ENCODE measurements around the gene CCDC57.

CCDC57 gene

DNA sequence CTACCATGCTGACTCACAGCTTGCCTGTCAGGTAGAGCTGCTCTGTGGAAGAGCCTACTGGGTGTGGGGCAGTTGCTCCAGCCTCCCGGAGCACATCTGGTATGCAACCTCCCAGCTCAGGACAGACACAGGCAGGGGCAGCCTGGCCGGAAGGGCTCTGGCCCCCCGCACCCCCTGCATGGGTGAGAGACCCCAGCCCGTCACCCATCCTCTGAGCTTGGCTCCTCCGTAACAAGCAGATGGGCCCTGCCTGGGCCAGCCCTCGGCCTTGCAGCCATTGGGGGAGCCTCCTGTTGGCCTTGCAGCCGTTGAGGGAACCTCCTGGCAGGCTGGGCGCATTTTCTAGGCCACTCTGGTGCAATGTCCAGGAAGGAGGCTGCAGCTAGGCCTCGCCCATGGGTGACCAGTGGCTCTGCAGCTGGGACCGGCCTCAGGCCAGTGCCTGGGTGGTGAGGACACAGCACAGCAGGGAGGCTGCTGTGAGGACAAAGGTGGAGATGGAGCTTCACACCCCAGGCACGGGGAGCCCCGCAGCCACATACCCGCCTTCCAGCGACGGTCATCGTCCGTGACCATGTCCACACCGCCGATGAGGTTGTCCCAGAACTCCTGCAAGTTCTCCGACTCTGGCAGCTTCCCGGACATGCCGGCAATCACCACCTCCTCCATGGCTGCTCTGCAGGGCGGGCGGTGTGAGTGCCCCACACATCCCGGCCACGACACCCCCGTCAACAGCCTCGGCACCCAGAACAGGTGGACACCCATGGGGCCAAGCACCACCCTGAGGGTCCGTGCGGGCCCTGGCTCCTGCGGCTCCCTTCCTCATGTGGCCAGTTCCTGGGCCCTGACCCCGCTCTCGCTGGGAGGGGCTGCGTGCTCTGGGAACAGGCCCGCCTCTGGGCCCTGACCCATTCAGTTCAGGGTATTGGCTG, 116.6 kb downstream of the CCDC57 start:
- no peak for DNase-seq (ENCODE audit: low read depth in 2 of 2, low spot score in 1 of 2)

- no peak for DNase-seq (ENCODE audit: low read depth in 2 of 2, low spot score in 1 of 2)
These were observed 117.5 kb downstream of the CCDC57 start for GRCh38 chr17:82094931-82095776.

- no peak for DNase-seq (ENCODE audit: low read depth in 2 of 2, low spot score in 1 of 2)
These were observed 119.5 kb downstream of the CCDC57 start for GRCh38 chr17:82092995-82093751.

GRCh38 chr17:82092628-82092994, 120.0 kb downstream of the CCDC57 start:
- DNase-seq (ENCODE audit: low read depth in 2 of 2, low spot score in 1 of 2): no peak

GRCh38 chr17:82092094-82092586, 120.5 kb downstream of the CCDC57 start:
- no peak for DNase-seq (ENCODE audit: low read depth in 2 of 2, low spot score in 1 of 2)

GRCh38 chr17:82091264-82092066, 121.2 kb downstream of the CCDC57 start:
- no peak for DNase-seq (ENCODE audit: low read depth in 2 of 2, low spot score in 1 of 2)

GRCh38 chr17:82090549-82091263, 121.9 kb downstream of the CCDC57 start:
- no peak for DNase-seq (ENCODE audit: low read depth in 2 of 2, low spot score in 1 of 2)

DNA sequence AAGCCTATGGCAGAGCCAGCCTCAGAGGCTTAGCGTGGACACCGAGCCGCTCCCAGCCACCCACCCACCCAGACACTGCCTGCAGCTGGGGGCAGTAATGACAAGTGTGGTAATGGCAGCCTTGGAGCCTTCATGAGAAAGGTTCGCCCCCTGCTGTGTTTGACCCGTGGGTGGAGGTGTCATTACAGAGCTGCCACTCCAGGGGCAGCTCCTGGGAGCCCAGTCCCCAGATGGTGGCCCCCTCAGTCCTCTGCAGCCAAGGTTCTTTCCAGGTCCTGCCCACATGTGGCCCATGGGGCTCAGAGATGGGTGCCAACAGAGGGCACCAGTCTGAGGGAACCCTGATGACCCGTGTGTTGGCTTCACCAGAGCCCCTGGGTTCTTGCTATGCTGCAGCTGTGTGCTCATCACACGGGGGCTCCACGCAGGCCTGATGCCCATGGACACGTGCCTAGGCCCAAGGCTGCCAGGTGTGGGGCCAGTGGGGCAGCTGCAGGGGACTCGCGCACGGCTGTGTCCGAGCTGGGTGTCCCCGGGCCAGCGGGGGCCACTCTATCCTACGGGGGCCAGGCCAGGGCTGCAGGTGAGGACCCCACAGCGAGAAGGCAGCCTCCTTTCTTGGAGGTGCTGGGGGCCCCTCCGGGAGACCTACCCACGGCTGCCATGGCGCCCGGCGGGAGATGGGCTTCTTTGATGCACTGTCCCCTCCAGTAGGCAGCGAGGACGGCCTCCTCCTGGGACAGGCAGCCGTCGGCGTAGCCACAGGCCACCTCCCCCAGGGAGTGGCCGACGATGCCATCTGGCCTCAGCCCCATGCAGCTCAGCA, 122.7 kb downstream of the CCDC57 start:
- DNase-seq (ENCODE audit: low read depth in 2 of 2, low spot score in 1 of 2): no peak

GRCh38 chr17:82088838-82089722, 123.6 kb downstream of the CCDC57 start:
- no peak for DNase-seq (ENCODE audit: low read depth in 2 of 2, low spot score in 1 of 2)

- DNase-seq (ENCODE audit: low read depth in 2 of 2, low spot score in 1 of 2): no peak
These were observed 124.4 kb downstream of the CCDC57 start for GRCh38 chr17:82087961-82088837.

GRCh38 chr17:82086941-82087906, 125.4 kb downstream of the CCDC57 start:
- DNase-seq (ENCODE audit: low read depth in 2 of 2, low spot score in 1 of 2): no peak

GRCh38 chr17:82085931-82086764, 126.5 kb downstream of the CCDC57 start:
- no peak for DNase-seq (ENCODE audit: low read depth in 2 of 2, low spot score in 1 of 2)

- DNase-seq (ENCODE audit: low read depth in 2 of 2, low spot score in 1 of 2): no peak
These were observed 127.4 kb downstream of the CCDC57 start for GRCh38 chr17:82085031-82085861.
